Astrocyte (in vitro differentiated cells and primary cell): ENCODE measurements around the gene UPF3A. TPM values are rescaled to one million over a fixed set of nuclear protein-coding genes. Genes with fewer than 3 reads are reported as not detected.

Experiments used
- DNase-seq: peaks from one replicate; pipeline ENCODE4 v3.0.0-alpha.2; 2010; ENCODE audit warnings: low read depth
- FAIRE-seq: peaks from 2 replicates; lab custom pipeline; 2011; peaks lifted over from hg19 to GRCh38; lab: Jason Lieb, UNC
- H2AFZ ChIP-seq: 2 replicates; pipeline ENCODE4 v1.6.0; 2012; ENCODE audit warnings: low read depth, low read length, inconsistent platforms
- H3K27ac ChIP-seq: 2 replicates; pipeline ENCODE4 v1.5.1; 2011; ENCODE audit warnings: low read depth, low read length, inconsistent platforms
- H3K27me3 ChIP-seq: 2 replicates; pipeline ENCODE4 v1.6.0; 2011; ENCODE audit warnings: low read length, inconsistent platforms; ENCODE audit not compliant: insufficient read depth
- H3K36me3 ChIP-seq: 2 replicates; pipeline ENCODE4 v1.5.1; 2011; ENCODE audit warnings: low read length, inconsistent platforms; ENCODE audit not compliant: insufficient read depth
- H3K4me1 ChIP-seq: 2 replicates; pipeline ENCODE4 v1.5.1; 2011; ENCODE audit warnings: low read length, inconsistent platforms; ENCODE audit not compliant: insufficient read depth
- H3K4me2 ChIP-seq: 2 replicates; pipeline ENCODE4 v1.6.0; 2012; ENCODE audit warnings: low read length, inconsistent platforms
- H3K4me3 ChIP-seq: 2 replicates; pipeline ENCODE4 v1.5.1; 2011; ENCODE audit warnings: low read depth, mild to moderate bottlenecking, low read length, inconsistent platforms; ENCODE audit not compliant: insufficient read depth
- H3K79me2 ChIP-seq: 2 replicates; pipeline ENCODE4 v1.6.0; 2012; ENCODE audit warnings: mild to moderate bottlenecking, low read length, inconsistent platforms; ENCODE audit not compliant: insufficient read depth
- H3K9ac ChIP-seq: 2 replicates; pipeline ENCODE4 v1.6.0; 2012; ENCODE audit warnings: mild to moderate bottlenecking, low read length, inconsistent platforms
- H3K9me3 ChIP-seq: 2 replicates; pipeline ENCODE4 v1.5.1; 2012; ENCODE audit warnings: low read depth, mild to moderate bottlenecking, low read length, inconsistent platforms; ENCODE audit not compliant: insufficient read depth
- H4K20me1 ChIP-seq: 2 replicates; pipeline ENCODE4 v1.6.0; 2012; ENCODE audit warnings: low read length, inconsistent platforms; ENCODE audit not compliant: insufficient read depth
- H3K27ac Mint-ChIP-seq: one replicate; pipeline ENCODE4 v1.8.0; 2021; ENCODE audit warnings: mild to moderate bottlenecking, mixed read lengths; ENCODE audit not compliant: unreplicated experiment
- H3K27me3 Mint-ChIP-seq: one replicate; pipeline ENCODE4 v1.8.0; 2021; ENCODE audit warnings: low read depth, mixed read lengths; ENCODE audit not compliant: unreplicated experiment
- H3K36me3 Mint-ChIP-seq: one replicate; pipeline ENCODE4 v1.8.0; 2021; ENCODE audit warnings: low read depth, mixed read lengths; ENCODE audit not compliant: unreplicated experiment
- H3K4me1 Mint-ChIP-seq: one replicate; pipeline ENCODE4 v1.8.0; 2021; ENCODE audit warnings: low read depth, mixed read lengths; ENCODE audit not compliant: unreplicated experiment
- H3K4me3 Mint-ChIP-seq: one replicate; pipeline ENCODE4 v1.8.0; 2021; ENCODE audit warnings: mild to moderate bottlenecking, moderate library complexity, mixed read lengths; ENCODE audit not compliant: unreplicated experiment
- H3K9me3 Mint-ChIP-seq: one replicate; pipeline ENCODE4 v1.8.0; 2021; ENCODE audit warnings: mild to moderate bottlenecking, mixed read lengths; ENCODE audit not compliant: unreplicated experiment
- EZH2 ChIP-seq: IDR thresholded peaks from 2 replicates; pipeline ENCODE4 v1.6.1; 2012; ENCODE audit warnings: mild to moderate bottlenecking, low read length, inconsistent platforms; ENCODE audit not compliant: insufficient read depth
- total RNA-seq: library from RNA; stranded (reverse); gene quantifications from 2 replicates; pipeline ENCODE4 v1.2.1, GENCODE V29; 2021
- TF ChIP-seq, protein P1 (sequence below): IDR thresholded peaks from 2 replicates; pipeline ENCODE4 v1.5.1; 2011; ENCODE audit warnings: low read depth, mild to moderate bottlenecking, inconsistent platforms, low read length, moderate library complexity; ENCODE audit not compliant: insufficient read depth

UPF3A gene
- total RNA-seq, 1 donor from 2014 or later, result 44.8 TPM

DNA sequence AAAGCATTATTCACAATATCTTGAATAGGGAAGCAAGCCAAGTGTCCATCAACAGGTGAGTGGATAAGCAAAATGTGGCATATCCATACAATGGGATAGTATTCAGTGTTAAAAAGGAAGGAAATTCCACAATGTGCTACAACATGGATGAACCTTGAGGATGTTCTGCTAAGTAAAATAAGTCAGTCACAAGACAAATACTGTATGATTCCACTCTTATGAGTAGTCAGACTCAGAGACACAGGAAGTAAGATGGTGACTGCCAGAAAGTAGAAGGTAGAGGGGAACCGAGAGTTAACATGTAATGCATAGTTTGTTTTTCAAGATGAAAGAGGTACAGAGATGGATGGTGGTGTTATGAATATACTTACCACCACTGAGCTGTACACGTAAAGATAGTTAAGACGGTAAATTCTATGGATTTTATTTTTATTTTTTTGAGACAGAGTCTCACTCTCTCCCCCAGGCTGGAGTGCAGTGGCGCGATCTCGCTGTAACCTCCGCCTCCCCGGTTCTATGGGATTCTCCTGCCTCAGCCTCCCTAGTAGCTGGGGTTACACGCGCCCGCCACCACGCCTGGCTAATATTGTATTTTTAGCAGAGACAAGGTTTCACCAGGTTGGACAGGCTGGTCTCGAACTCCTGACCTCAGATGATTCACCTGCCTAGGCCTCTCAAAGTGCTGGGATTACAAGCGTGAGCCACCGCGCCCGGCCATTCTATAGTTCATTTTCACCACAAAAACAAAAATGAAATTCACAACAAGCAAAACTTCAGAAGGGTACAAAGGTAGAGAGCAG is 31.9 kb downstream of the UPF3A start:
- no peak for FAIRE-seq
- Mint-ChIP-seq H3K9me3 (no peaks in the 10 kb centered on the region), H3K27ac (peak overlapping the region; percentile 92), H3K4me1 (peaks cover 14% of the 10 kb centered on the region), H3K4me3 (peak overlapping the region; percentile 91), H3K36me3 (no peaks in the 10 kb centered on the region), H3K27me3 (no peaks in the 10 kb centered on the region)
- peak overlapping the region; percentile 82 for H3K27ac ChIP-seq
- no peaks in the 10 kb centered on the region for H3K27me3 ChIP-seq
- H3K79me2 ChIP-seq, result peaks cover 38% of the 10 kb centered on the region
- peak overlapping the region; percentile 88 for H3K9ac ChIP-seq
- H4K20me1 ChIP-seq, result peaks cover 28% of the 10 kb centered on the region
- peak overlapping the region; percentile 91 for H3K4me2 ChIP-seq
- no peak for DNase-seq
- H3K36me3 ChIP-seq, result no peaks in the 10 kb centered on the region
- H2AFZ ChIP-seq, result peak overlapping the region; percentile 70
- peak overlapping the region; percentile 94 for H3K4me3 ChIP-seq
- H3K4me1 ChIP-seq, result peaks cover 13% of the 10 kb centered on the region
- H3K9me3 ChIP-seq, result no peaks in the 10 kb centered on the region
- no peak for TF ChIP-seq EZH2
- TF ChIP-seq, protein P1, sequence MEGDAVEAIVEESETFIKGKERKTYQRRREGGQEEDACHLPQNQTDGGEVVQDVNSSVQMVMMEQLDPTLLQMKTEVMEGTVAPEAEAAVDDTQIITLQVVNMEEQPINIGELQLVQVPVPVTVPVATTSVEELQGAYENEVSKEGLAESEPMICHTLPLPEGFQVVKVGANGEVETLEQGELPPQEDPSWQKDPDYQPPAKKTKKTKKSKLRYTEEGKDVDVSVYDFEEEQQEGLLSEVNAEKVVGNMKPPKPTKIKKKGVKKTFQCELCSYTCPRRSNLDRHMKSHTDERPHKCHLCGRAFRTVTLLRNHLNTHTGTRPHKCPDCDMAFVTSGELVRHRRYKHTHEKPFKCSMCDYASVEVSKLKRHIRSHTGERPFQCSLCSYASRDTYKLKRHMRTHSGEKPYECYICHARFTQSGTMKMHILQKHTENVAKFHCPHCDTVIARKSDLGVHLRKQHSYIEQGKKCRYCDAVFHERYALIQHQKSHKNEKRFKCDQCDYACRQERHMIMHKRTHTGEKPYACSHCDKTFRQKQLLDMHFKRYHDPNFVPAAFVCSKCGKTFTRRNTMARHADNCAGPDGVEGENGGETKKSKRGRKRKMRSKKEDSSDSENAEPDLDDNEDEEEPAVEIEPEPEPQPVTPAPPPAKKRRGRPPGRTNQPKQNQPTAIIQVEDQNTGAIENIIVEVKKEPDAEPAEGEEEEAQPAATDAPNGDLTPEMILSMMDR, result no peak

DNA sequence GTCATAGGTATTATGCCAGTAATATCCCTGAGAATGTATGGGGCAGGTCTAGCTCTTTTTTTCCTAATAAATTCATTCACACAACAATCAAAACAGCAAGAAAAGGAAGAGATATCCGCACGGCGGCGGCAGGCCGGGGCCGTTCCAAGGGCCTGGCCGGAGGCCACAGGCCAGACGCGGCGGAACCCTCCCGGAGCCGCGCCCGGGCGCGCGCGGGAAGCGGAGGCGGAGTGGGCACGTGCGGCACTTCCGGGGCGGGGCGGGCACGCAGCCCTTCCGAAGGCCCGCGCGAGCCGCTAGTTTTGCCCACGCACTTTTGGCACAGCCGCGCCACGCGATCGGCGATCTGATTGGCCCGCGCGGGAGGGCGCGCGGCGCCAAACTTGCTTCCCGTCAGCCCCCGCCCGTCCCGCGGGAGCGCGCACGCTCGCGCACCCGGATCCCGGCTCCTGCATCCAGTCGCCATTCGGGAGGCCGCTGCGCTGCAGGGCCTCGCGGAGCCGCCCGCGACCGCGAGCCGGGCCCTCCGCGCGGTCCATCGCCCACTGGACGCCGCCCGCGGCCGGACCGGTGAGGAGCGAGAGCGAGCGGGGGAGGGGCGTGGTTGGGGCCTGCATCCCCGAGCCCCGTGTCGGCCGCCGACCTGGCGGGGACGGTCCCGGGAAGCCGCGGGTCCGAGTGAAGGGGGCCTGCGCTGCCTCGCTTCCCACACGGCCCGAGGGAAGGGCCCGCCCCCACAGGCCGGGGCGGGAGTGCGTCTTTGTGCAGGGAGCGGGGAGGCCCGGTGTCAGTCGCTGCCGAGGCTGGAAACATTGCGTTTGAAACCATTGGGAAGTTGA is 32.9 kb downstream of the UPF3A start, which contains the start of gene CHAMP1:
Gene CHAMP1 (plus strand): TSS at position 430 of the 839 bp plus-strand sequence. CDS start 9,340 bp downstream, outside the sequence.
- H3K27me3 ChIP-seq, result no peaks in the 10 kb centered on the region
- Mint-ChIP-seq H3K4me1 (peaks cover 19% of the 10 kb centered on the region), H3K9me3 (no peaks in the 10 kb centered on the region), H3K27ac (peak within 1 kb of the TSS; percentile 92), H3K4me3 (peak within 1 kb of the TSS; percentile 91), H3K27me3 (no peaks in the 10 kb centered on the region), H3K36me3 (no peaks in the 10 kb centered on the region)
- H3K79me2 ChIP-seq, result peaks cover 49% of the 10 kb centered on the region
- peak within 1 kb of the TSS; percentile 91 for H3K4me2 ChIP-seq
- TF ChIP-seq, protein P1, result no peak
- TF ChIP-seq EZH2, result no peak
- peak within 1 kb of the TSS; percentile 82 for H3K27ac ChIP-seq
- H3K9ac ChIP-seq, result peak within 1 kb of the TSS; percentile 88
- DNase-seq (peak; percentile 91), FAIRE-seq (no peak)
- peaks cover 38% of the 10 kb centered on the region for H4K20me1 ChIP-seq
- peak within 1 kb of the TSS; percentile 94 for H3K4me3 ChIP-seq
- no peaks in the 10 kb centered on the region for H3K36me3 ChIP-seq
- peaks cover 23% of the 10 kb centered on the region for H3K4me1 ChIP-seq
- no peaks in the 10 kb centered on the region for H3K9me3 ChIP-seq
- H2AFZ ChIP-seq, result peak within 1 kb of the TSS; percentile 70
